Stimulated activated CD4-positive, alpha-beta T cell treated with anti-CD3 and anti-CD28 coated beads, Interleukin-15, amount 100 ng/mL, for 1 hour (primary cell): ENCODE data around the gene TSR2.

Experiments
- DNase-seq, 2 donors: peaks; one replicate each; pipeline ENCODE4 v3.0.0-alpha.2; 2020; ENCODE audit warnings: low read depth in 1 of 2, low spot score in 1 of 2

Gene TSR2, protein sequence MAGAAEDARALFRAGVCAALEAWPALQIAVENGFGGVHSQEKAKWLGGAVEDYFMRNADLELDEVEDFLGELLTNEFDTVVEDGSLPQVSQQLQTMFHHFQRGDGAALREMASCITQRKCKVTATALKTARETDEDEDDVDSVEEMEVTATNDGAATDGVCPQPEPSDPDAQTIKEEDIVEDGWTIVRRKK

DNA sequence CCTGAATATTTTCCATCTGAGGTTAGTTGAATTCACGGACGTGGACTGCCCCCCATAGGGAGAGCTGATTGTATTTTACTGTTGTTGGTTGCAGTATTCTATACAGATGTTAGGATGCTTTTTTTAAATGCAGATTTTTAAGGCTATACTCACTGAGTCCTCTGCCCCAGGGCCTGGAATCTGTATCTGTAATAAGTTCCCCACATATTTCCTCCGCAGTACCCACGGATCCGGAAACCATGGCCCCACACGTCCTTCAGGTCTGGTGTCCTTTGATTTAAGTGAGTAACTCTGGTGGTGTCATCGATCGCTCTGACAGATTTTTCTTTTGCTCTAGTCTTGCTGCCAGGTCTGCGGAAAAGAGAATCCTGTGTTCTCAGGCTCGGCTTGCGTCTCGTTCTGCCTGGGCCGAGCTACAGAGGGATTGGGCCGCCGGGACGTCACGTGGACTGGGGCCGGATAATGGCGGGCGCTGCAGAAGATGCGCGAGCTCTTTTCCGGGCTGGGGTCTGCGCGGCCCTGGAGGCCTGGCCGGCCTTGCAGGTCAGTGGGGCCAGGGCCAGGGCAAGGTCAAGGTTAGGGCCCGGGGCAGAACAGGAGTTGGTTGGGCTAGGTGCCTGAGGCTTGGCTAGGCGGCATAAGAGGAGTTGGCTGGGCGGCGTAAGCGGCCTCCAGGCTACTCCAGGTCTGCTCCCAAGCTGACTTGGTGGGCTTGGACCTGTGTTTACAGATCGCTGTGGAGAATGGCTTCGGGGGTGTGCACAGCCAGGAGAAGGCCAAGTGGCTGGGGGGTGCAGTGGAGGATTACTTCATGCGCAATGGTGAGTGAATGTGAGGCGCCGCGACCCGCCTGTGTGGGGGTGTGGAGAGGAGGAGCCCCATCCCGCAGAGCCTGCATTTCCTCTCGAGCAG lies at the start of gene TSR2:
TSS of gene TSR2 (plus strand) at position 445 of the 912 bp plus-strand sequence. CDS start at position 463, 18 bp downstream.
- DNase-seq, result peak; percentile 46 to 59

DNA sequence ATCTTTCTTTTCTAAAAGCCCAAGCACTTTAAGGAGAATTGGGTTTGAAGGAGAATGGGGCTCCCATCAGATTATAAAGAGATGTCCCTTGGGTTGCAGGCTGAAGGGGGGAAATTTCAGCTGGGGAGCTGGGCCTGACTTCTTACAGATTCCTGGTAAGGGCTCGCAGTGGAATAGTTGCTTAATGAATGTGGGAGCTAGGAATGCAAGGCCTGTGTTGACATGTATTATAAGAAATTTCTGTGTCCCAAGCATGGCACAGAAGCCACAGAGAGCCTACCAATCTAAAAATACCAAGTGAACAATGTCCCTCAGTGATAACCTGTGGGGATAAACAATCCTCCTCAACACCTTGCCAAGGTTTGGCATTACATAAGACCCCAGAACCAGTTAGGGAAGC lies 43.1 kb upstream of the TSR2 start:
- DNase-seq, result no peak

DNA sequence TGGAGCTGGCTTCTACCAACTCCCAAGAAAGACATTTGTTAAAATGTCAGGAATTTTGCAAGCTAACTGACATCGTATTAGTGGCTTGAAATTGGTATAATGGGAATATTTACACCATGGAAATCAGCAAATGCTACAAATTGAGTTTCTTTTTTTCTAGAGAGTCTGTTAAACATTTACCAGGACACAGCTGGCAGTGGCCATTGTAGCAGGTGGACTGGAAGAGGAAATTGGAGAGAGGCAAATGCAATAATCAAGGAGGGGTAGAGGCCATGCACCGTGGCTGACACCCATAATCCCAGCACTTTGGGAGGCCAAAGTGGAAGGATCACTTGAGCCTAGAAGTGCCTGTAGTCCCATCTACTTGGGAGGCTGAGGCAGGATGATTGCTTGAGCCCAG lies 32.9 kb upstream of the TSR2 start:
- DNase-seq, result no peak

DNA sequence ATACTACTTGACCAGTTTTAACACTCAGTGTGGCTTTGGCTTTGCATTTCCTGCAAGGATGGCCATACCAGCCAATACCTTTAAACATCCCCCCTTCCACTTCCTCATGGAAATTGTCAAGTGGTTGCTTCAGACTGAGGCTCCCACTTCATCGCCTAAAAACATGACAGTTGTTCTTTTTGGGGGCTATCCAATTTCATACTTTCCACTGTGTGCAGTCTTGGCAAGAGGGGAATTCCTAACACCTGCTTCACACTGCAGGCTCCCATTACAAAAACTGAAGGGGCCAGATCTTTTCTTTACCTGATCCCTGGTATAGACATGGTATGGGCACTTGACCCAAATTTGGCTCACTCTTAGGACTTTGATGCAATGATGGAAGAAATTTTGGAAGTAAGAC lies 28.5 kb upstream of the TSR2 start:
- DNase-seq, result no peak

DNA sequence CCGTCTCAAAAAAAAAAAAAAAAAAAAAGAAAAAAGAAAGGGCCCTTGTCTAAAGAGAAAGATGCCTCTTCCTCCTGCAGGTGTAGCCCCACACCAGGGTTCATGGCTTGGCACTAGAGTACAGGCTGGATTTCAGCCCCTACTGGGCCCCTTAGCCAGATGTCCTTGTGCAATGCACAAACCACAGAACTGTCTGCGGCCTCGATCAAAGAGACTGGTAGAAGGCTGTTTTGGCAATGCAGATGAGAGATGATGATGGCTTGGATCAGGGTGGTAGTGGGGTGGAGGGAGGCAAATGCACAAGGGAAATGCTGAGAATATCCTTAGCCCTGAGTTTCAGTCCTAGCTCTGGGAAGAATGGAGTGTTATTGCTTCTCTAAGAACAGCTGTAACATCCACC lies 26.5 kb upstream of the TSR2 start:
- no peak for DNase-seq

DNA sequence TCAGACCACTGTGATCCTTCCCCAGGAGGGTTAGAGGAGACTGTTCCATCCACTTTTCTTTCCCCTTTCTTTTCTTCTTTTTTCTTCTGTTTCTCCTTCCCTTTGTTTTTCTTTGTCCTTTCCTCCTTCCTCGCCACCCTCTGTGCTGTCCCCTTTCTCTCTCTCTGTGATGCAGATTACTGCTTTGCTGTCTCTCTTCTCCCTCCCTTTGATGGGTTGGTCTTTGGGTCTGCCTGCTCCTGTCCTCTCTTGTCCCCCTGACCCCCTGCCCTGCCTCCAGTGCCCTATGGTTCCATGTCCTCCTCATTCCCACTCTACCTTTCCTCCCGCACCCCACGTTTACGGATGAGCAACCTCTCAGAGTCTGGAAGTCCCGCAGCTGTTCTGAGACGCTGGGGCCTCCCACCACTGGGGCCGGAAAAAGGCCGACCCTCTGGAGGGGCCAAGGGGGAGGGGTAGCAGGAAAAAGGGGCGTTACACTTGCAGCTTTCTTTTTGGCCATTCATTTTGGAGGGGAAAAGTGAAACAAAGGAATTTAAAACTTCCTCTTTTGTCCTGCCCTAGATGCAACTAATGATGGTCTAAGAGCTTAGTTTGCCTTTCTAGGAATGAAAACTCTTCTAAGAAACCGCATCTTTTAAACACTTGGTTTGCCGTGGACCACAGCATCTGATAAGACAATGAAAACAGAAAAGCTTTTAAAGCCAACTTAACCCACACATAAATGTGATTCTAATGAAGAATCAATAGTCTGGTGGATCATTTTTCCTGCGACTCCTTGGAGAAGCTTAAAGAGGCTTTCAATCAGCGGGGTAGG lies 24.5 kb upstream of the TSR2 start:
- DNase-seq, result no peak

DNA sequence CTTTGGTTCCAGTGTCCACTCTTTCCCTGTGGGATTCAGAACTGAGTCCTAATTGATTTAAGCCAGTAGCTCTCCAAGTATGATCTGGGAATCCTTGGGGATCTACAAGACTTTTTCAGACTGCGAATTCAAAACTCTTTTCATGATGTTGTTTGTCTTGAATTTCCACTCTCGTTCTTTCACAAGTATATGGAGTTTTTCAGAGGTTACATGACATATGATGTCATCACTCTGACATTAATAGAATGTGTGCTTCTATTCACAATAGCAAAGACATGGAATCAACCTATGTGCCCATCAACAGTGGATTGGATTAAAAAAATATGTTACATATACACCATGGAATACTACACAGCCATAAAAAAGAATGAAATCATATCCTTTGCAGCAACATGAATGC lies 23.2 kb upstream of the TSR2 start:
- no peak for DNase-seq

DNA sequence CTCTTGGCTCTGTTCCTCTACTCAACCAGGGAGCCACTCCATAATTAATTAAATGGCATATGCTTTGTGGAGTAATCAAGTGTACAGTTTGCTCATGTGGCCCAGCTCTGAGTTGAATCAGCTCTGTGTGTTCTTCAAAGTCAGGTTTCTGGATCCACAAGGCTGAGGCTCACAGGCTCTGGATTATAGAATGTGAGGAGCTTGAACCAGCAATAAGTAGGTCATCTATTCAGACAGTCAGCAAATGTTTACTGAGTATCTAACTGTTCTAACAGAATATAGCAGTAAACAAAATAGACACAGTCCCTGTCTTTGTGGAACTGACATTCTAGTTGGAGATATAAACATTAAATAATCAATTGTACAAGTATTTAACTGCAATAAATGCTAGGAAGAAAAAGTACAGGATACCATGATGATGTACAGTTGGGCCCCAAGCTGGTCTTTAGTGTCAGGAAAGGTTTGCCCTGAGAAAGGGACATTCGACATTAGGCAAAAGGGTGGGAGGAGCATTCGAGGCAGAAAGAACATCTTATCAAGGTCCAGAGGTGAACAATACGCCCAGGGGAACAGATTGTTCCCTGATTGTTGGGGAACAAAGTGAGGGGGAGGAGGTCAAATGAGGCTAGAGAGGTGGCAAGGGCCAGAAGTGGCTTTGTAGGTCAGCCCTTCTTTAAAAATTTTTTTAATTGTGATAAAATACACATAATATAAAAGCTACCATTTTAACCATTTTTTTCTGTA lies 20.5 kb upstream of the TSR2 start:
- DNase-seq, result no peak

DNA sequence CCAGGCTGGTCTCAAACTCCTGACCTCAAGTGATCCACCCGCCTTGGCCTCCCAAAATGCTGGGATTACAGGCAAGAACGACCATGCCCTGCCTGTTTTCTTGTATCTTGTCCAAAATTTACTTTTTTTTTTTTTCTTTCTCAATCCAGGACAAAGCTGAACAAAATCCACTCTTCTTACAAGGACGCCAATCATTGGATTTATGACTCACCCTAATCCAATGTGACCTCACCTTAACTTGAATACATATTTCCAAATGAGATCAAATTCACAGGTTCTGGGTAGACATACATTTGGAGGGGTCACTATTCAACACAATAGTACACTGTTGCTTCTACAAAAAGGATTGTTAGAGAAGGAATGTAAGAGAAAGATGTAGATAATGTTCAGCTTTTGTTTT lies 18.0 kb upstream of the TSR2 start:
- no peak for DNase-seq

DNA sequence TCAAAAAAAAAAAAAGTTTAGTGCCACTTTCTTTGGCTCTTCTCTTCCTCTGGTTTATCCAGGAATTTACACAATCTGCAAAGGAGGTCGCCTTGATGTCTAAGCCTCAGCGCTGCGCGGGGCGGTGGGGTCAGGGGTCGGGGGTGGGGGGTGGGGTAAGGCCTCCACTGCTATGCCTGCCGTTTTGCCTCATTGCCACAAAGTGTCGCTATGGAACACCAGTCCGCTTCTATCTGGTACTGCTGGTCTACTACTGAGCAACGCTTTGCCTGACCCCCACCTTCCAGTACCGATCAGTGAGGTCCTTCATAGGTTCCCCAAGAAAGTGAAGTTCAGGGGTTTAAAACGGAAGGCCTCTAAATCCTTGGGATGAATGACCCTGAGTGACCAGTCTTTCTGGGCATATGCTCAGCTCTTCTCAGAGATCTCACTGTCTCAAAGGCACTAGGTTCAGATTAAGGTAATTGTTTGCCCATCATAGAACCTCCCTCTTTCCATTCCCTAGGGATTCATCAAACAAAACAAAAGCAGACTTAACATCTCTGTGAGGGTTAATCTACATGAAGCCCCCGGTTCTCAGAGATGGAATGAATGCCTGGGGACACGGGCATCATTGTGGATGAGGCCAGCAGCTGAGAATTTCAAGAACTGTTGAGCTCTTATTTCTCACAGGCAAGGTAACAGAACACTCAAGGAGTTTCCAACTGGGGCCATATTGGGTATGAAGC lies 16.9 kb upstream of the TSR2 start:
- no peak for DNase-seq

DNA sequence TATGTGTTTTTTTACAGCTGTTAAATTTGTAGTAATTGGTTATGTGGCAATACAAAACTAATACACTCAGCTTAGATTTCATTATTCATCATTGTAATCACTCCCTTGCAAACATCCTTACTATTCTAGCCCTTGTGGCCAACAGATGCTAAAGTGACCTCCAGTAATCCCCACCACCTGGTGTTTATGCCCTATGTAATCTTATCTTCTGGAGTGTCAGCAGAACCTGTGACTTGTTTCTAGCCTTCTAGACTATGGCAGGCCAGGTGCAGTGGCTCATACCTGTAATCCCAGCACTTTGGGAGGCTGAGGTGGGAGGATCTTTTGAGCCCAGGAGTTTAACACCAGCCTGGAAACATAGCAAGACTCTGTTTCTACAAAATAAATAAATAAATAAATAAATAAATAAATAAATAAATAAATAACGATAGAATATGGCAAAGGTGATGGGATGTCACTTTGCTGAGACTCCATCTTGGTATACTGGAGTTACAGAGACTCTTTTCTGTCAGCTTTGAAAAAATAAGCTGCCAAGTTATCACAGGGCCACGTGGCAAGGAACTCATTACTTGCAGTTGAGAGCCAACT lies 12.3 kb upstream of the TSR2 start:
- DNase-seq, result no peak

DNA sequence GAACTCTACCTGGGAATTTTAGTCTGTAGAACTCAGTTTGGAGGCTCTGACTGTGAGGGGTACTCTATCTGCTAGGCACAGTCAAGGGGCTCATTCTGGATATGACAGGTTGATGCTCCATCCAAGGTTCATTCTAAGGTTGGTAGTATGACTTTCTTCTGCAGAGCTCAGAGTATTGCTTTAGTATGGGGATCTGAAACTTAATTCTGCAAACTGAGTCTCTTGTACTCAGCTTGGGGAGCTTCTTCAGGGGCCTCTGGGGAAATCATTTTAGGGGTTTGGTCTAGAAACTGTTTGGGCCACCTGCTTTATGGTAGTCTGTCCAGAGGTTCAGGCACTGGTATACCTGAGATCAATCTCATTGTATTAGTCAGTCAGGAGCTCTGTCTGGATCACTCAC lies 9.7 kb upstream of the TSR2 start:
- no peak for DNase-seq

DNA sequence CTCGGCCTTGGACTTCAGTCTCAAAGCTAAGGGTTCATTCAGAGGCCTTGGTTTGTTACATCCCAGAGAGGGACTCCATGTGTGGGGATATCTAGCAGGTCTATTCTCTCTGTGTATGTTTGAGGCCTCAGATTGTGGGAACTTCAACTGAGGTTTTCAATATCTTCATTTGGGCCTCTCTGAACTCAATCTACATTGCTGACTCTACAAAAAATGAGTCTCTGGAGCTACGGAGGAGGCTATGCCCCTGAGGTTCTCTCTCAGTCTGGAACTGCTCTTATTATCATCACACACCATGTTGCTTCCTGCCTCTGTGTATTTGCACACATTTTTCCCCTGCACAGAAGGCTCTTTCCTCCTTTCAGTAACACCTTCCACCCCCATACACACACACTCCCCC lies 5.1 kb upstream of the TSR2 start:
- DNase-seq, result no peak

DNA sequence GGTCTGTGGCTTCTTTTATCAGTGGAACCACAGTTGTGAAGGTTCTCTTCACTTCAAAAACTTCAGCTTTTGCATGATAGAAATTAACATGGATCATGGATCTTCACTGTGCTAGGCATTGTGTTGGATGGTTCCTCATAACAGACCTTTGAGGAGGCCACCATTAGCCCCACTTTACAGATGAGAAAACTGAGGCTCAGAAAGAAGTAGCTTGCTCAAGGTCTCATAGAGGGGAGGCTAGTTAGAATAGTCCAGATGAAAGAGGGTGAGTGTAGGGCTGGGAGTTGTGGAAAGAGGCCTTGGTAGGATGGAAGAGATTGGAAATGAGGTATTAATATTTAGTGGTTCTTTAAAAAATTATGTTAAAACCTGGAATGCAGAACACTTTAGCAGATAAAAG lies 2.6 kb downstream of the TSR2 start:
- no peak for DNase-seq

DNA sequence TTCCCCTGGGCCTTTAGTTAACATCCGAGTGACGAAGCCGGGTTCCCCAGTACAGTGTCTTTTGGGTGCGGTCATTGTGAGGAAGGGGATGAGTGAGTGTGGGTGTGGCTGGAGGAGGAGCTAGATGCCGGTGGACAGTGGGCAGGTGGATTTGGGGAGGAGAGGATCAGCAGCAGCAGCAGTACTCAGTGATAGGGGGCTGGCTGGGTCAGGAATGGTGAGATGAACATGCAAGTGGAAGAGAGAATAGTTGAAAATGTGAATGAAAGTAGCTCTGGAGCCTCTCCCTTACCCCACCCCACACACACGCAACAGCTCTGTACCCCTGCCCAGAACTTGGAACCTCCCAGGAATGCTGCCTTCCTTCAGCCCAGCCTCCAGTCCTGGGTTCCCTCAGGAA lies 4.5 kb downstream of the TSR2 start:
- DNase-seq, result no peak

DNA sequence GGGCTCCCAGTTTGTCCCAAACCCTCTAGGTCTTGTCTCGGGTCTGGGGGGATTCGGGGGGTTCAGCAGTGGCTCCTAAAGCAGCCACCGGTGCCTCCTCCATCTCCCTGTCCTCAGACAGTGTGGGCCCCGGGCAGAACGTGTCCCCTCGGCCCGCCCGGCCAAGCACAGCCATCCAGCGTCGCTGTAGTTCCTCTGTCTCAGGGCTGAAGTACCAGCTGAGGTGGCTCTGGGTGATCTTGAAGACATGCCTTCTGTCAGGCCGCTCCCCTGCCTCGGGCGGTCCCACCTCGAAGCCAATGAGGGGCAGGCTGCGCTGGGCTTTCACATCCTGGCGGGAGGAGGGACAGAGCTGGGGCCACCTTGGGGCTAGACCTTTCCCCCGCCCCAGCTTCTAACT lies 5.9 kb downstream of the TSR2 start:
- no peak for DNase-seq

DNA sequence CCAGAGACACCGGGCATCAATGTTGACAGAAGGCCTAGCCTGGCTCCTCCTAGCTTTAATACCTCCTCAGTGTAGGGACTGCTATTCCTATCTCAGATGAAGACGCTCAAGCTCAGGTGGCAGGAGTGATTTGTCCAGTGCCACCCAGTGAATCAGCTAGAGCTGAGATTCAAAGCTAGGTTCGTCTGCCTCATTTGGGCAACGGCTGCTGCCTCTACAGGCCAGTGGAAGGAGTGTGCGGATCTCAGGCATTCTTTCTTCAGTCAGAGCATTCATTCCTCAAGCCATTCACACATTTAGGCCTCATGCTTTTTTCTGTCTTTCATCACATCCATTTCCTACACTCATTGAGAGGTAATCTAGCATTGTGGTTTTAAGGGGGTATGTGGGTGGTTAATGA lies 7.3 kb downstream of the TSR2 start:
- no peak for DNase-seq

DNA sequence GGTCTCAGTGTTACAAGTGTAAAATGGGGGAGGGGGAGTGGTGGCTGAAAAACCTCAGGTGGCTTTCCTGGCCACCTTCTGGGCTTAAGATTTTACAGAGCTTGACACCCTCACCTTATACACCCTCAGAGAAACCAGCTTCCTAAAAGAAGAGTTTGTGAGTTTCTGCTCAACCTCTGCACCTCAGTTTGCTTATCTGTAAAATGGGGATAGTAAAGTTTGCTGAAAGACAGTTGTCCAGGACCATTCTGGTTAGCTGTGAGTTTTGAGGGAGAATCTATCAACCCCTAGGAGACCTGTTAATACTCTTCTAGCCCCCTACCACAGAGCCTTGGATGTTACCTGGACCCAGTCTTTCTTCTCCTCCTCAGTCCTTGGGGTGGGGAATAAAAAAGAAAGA lies 9.7 kb downstream of the TSR2 start:
- DNase-seq, result no peak

DNA sequence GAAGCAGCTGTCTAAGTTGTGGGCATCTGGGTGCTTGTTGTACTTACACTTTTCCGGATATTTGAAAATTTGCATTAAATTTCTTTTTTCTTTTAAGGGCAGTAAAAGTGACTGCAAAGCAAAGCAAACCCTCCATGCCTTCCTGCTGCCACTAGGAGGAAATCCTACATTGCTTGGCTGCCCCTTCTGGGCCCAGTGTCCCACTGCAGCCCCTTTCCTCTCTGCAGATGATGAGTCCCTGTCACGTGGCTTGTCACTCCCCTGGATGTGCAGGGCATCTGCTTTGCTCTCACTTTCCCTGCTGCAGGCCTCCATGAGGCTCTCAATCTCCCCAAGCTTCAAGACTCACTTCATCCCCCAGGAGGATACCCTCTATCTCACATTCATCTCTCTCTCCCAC lies 12.7 kb downstream of the TSR2 start:
- DNase-seq, result no peak

DNA sequence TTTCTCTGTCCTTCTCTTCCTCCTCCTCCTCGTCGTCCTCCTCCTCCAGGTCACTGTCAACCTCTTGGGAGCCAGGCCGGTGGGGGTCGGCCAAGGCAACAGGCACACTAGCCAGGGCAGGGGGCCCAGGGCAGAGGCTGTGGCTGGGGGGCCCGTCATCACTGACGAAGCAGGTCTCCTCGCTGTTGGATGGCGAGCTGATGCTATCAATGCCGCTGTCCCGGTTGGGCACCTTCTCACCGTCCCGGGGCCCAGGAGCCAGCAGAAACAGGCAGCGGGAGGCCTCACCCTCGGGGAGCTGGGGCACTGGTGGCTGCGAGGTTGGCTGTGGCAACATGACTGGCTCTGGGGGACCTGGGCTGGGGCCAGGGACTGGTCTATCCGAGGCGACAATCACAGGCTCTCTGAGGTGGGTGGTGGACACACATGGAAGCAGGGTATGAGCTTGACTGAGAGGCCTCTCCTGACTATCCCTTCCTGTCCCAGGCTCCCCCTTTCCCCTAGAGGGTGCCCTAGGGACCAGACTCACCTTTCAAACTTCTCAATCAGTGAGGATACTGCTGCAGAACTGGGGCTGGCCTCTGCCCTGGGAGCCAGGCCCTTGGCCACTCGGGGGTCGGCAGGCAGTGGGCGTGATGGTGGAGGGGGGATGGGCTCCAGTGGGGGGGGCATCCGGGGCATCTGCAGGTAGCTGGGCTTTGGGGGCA lies 30.0 kb downstream of the TSR2 start:
- no peak for DNase-seq
